Osteoblast (primary cell): ENCODE data around the gene THBS1. TPM values are rescaled to one million over a fixed set of nuclear protein-coding genes. Genes with fewer than 3 reads are reported as not detected.

ENCODE experiments used
- DNase-seq: peaks from one replicate; pipeline ENCODE4 v3.0.0; 2011; ENCODE audit warnings: low spot score, mixed read lengths; ENCODE audit not compliant: insufficient read length; ENCODE audit errors: missing footprints
- H2AFZ ChIP-seq: 2 replicates; pipeline ENCODE4 v1.6.0; 2011; ENCODE audit warnings: mild to moderate bottlenecking, low read length
- H3K27ac ChIP-seq: 2 replicates; pipeline ENCODE4 v1.5.1; 2011; ENCODE audit warnings: mild to moderate bottlenecking, low read depth, low read length, moderate library complexity
- H3K27me3 ChIP-seq: 2 replicates; pipeline ENCODE4 v1.6.0; 2012; ENCODE audit warnings: mild to moderate bottlenecking, control low read depth, inconsistent platforms, low read length, moderate library complexity; ENCODE audit not compliant: insufficient read depth
- H3K36me3 ChIP-seq: 2 replicates; pipeline ENCODE4 v1.5.1; 2011; ENCODE audit warnings: mild to moderate bottlenecking, low read length, control low read depth, moderate library complexity; ENCODE audit not compliant: insufficient read depth
- H3K4me1 ChIP-seq: 2 replicates; pipeline ENCODE4 v1.5.1; 2011; ENCODE audit warnings: mild to moderate bottlenecking, low read length, control low read depth, moderate library complexity; ENCODE audit not compliant: insufficient read depth
- H3K4me2 ChIP-seq: 2 replicates; pipeline ENCODE4 v1.6.0; 2011; ENCODE audit warnings: mild to moderate bottlenecking, low read length; ENCODE audit not compliant: insufficient read depth
- H3K4me3 ChIP-seq: fragments of 200-600 bp; sonication (generic); 3 replicates; pipeline ENCODE4 v1.5.1; 2012; ENCODE audit warnings: mild to moderate bottlenecking, low read length, inconsistent platforms; ENCODE audit not compliant: insufficient read depth
- H3K79me2 ChIP-seq: 2 replicates; pipeline ENCODE4 v1.6.0; 2012; ENCODE audit warnings: mild to moderate bottlenecking, low read length, control low read depth, inconsistent platforms; ENCODE audit not compliant: insufficient read depth
- H3K9me3 ChIP-seq: 2 replicates; pipeline ENCODE4 v1.5.1; 2011; ENCODE audit warnings: low read depth, low read length, control low read depth
- H4K20me1 ChIP-seq: 2 replicates; pipeline ENCODE4 v1.6.0; 2012; ENCODE audit warnings: mild to moderate bottlenecking, low read length, control low read depth; ENCODE audit not compliant: insufficient read depth
- CTCF ChIP-seq: IDR thresholded peaks from 2 replicates; pipeline ENCODE4 v1.5.1; 2011; ENCODE audit warnings: mild to moderate bottlenecking, low read depth, low read length, moderate library complexity; ENCODE audit errors: extremely low read depth
- total RNA-seq: library from RNA; depleted of rRNA; stranded (reverse); fragments of >200 nt; gene quantifications from 2 replicates; pipeline ENCODE4 v1.2.3, GENCODE V29; 2012

Gene THBS1
- total RNA-seq, 1 donor: 8,941 TPM

- no peaks in the 10 kb centered on the region for H3K27me3 ChIP-seq
- no peaks in the 10 kb centered on the region for H3K36me3 ChIP-seq
- no peak overlapping the region for H3K4me3 ChIP-seq
- DNase-seq: no peak
- H3K4me2 ChIP-seq: no peak overlapping the region
- TF ChIP-seq CTCF: no peak
- H3K9me3 ChIP-seq: no peaks in the 10 kb centered on the region
- no peaks in the 10 kb centered on the region for H4K20me1 ChIP-seq
- no peak overlapping the region for H3K27ac ChIP-seq
- no peak overlapping the region for H2AFZ ChIP-seq
- no peaks in the 10 kb centered on the region for H3K4me1 ChIP-seq
- H3K79me2 ChIP-seq: no peaks in the 10 kb centered on the region
Measured at GRCh38 chr15:39552556-39552955, 28.3 kb upstream of the THBS1 start.

- DNase-seq: no peak
- Histone ChIP-seq H3K4me1 (no peaks in the 10 kb centered on the region), H3K27me3 (no peaks in the 10 kb centered on the region), H3K27ac (no peak overlapping the region), H2AFZ (no peak overlapping the region), H3K36me3 (no peaks in the 10 kb centered on the region), H3K9me3 (no peaks in the 10 kb centered on the region), H3K79me2 (no peaks in the 10 kb centered on the region), H3K4me3 (no peak overlapping the region), H4K20me1 (no peaks in the 10 kb centered on the region), H3K4me2 (no peak overlapping the region)
- TF ChIP-seq CTCF: no peak
Measured at GRCh38 chr15:39553947-39554693, 26.8 kb upstream of the THBS1 start.

- H4K20me1 ChIP-seq: no peaks in the 10 kb centered on the region
- no peak for DNase-seq
Measured at GRCh38 chr15:39554746-39555387, 26.0 kb upstream of the THBS1 start.

More at GRCh38 chr15:39554746-39555387, 26.0 kb upstream of the THBS1 start:
- Histone ChIP-seq H3K36me3 (no peaks in the 10 kb centered on the region), H2AFZ (no peak overlapping the region), H3K4me3 (no peak overlapping the region), H3K79me2 (no peaks in the 10 kb centered on the region), H3K4me1 (no peaks in the 10 kb centered on the region), H3K9me3 (no peaks in the 10 kb centered on the region), H3K27me3 (no peaks in the 10 kb centered on the region), H3K27ac (no peak overlapping the region), H3K4me2 (no peak overlapping the region)
- no peak for TF ChIP-seq CTCF
